Fibroblast of pulmonary artery (primary cell): ENCODE results near the gene SAT2.

ENCODE experiments used
- DNase-seq: peaks from one replicate; pipeline ENCODE4 v3.0.0-alpha.2; 2010; ENCODE audit warnings: low read depth
- H3K4me3 ChIP-seq: replicated peaks from 2 replicates; pipeline ENCODE4 v1.5.1; 2011; ENCODE audit warnings: low read depth, mild to moderate bottlenecking, control low read depth, low read length, moderate library complexity
- CTCF ChIP-seq: IDR thresholded peaks from 2 replicates; pipeline ENCODE4 v1.5.1; 2011; ENCODE audit warnings: mild to moderate bottlenecking, control low read depth, low read length, inconsistent platforms; ENCODE audit errors: missing control alignments

The SAT2 gene

GRCh38 chr17:7587420-7588151 lies 40.0 kb downstream of the SAT2 start:
- H3K4me3 ChIP-seq, result no peak overlapping the region
- no peak for TF ChIP-seq CTCF
- peak; percentile 68 for DNase-seq

- no peak overlapping the region for H3K4me3 ChIP-seq
- no peak for DNase-seq
- peak; percentile 4 for TF ChIP-seq CTCF
These were observed 40.8 kb downstream of the SAT2 start for GRCh38 chr17:7586673-7587419.

GRCh38 chr17:7583253-7584109 lies 44.1 kb downstream of the SAT2 start, which contains the start of gene MPDU1:
Gene MPDU1, plus strand, starts transcription at chr17:7583852. Its CDS starts 11 bp downstream, at chr17:7583863.
- TF ChIP-seq CTCF, result no peak
- H3K4me3 ChIP-seq, result peak within 1 kb of the TSS; percentile 94
- DNase-seq, result peak; percentile 99

GRCh38 chr17:7582396-7583252 lies 45.0 kb downstream of the SAT2 start:
- TF ChIP-seq CTCF, result no peak
- DNase-seq, result no peak
- H3K4me3 ChIP-seq, result peak overlapping the region; percentile 94

GRCh38 chr17:7580604-7581575 lies 46.7 kb downstream of the SAT2 start:
- DNase-seq, result no peak
- no peak for TF ChIP-seq CTCF
- no peak overlapping the region for H3K4me3 ChIP-seq
